Psoas muscle (tissue), 8 donors: ENCODE measurements around the gene PMEPA1. TPM values are rescaled to one million over a fixed set of nuclear protein-coding genes. Genes with fewer than 3 reads are reported as not detected.
A peak's percentile ranks its signal among the peaks of the same experiment; 100 is the strongest.

Source experiments
- ATAC-seq, 4 donors: fragments of 200-7000 bp; cut with Tn5 transposase; one replicate each; pipeline ENCODE4 v1.9.1; 2020; ENCODE audit warnings: moderate library complexity in 3 of 4, mild to moderate bottlenecking in 2 of 4
- DNase-seq, 2 donors: peaks; one replicate each; pipeline ENCODE4 v3.0.0-alpha.2; 2020
- H3K27ac ChIP-seq: fragments of 200-600 bp; one replicate; pipeline ENCODE4 v1.8.0; 2022
- H3K27me3 ChIP-seq, 3 donors: fragments of 200-600 bp in 1 of 3; one replicate each; pipeline versions ENCODE4 v1.6.1 to v1.8.0; 2013 to 2022; ENCODE audit warnings: low read length in 2 of 3, mild to moderate bottlenecking in 2 of 3, moderate library complexity in 1 of 3; ENCODE audit not compliant: insufficient read depth in 3 of 3
- H3K36me3 ChIP-seq, 2 donors: fragments of 200-600 bp in 1 of 2; one replicate each; pipeline versions ENCODE4 v1.6.1 to v1.8.0; 2013 to 2022; ENCODE audit warnings: low read depth in 1 of 2, mild to moderate bottlenecking in 1 of 2, moderate library complexity in 1 of 2; ENCODE audit not compliant: insufficient read depth in 1 of 2
- H3K4me1 ChIP-seq: fragments of 200-600 bp; one replicate; pipeline ENCODE4 v1.8.0; 2022
- H3K4me3 ChIP-seq: fragments of 200-600 bp; one replicate; pipeline ENCODE4 v1.8.0; 2022; ENCODE audit warnings: mild to moderate bottlenecking
- H3K9me3 ChIP-seq: fragments of 200-600 bp; one replicate; pipeline ENCODE4 v1.8.0; 2022
- WGBS, 3 donors: extraction: QIAGEN DNeasy Blood & Tissue Kit; methylation state at CpG; one replicate each; pipeline versions ENCODE4 v1.1.6 to v1.1.7; 2013; 5-methylcytosine and 5-hydroxymethylcytosine counted together
- intact Hi-C, 2 donors: fragments of 100-400 bp; cut with DNase I; formaldehyde crosslinking; loops; one replicate each; pipeline versions ENCODE4 v1.11.0 to v1.14.2; 2022
- polyA plus RNA-seq, 3 donors: library from polyadenylated mRNA; stranded (reverse); fragments of 200-250 nt; gene quantifications; one replicate each; pipeline ENCODE4 v1.2.3, GENCODE V29; 2013
- total RNA-seq, 4 donors: library from RNA; stranded (reverse); fragmentation: NEBNext Ultra II Directional in 2 of 4; extraction: Animal tissue kit (Norgen Biotek cat#: 25700) in 2 of 4; gene quantifications; one replicate each; pipeline versions ENCODE4 v1.2.1 to v1.2.4, GENCODE V29; 2021 to 2023
- TF ChIP-seq, protein P1 (sequence below): fragments of 200-600 bp; IDR thresholded peaks from one replicate; pipeline ENCODE4 v1.8.0; 2022; ENCODE audit warnings: antibody characterized with exemption
- donor health status: healthy with polysubstance abuse.
- donor health status: DM: no; HTN: no; CAD: no; lungs with moderate emphysema.
- donor health status: Bipolar disorder and iron deficiency.
- donor health status: healthy.
- donor health status: DM: yes; HTN: yes; CAD: no.
- donor health status: DM: no; HTN: no; CAD: no.
- donor health status: DM: no; HTN: no; CAD: no.
- donor health status: DM: yes; HTN: yes; CAD: no.

PMEPA1 gene
- total and polyA plus RNA-seq, 7 donors, result 8.9 to 34.0 (median 17.1) TPM

DNA sequence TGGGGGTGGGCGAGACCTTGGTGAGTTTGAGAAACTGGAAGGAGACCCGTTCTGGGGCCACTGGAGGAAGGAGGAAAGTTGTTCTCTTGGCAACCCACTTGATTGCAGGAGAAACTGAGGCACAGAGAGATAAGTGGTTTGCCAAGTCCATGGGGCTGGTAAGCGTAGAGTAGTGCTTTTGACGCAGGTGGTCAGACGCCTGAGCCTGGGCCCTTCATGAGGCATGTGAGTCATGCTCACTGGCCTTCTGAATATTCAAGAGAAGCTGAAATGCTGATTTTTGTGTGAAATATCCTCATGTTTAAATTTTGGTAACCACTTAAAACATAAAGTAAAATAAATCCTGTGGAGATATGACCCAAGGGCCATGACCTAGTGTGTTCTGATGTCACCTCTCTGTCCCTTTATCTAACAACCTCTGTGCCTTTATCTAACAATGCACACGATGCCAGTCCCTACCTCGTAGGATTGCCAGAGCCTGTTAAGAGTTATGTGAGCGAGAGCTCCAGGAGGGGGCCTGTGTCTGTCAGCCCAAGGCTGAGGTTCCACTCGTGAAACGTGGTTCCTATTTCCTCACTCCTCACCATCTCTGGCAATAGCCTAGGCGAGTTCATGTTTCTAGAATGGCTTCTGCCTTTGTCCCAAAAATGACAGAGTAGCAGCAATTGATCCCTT lies 32.8 kb upstream of the PMEPA1 start:
- H3K4me1 ChIP-seq, result peaks cover 3% of the 10 kb centered on the region
- H3K27me3 ChIP-seq, result no peaks in the 10 kb centered on the region
- ATAC-seq, result no peak
- intact Hi-C loops, result no loop called here
- no peaks in the 10 kb centered on the region for H3K9me3 ChIP-seq
- no peak overlapping the region for H3K4me3 ChIP-seq
- TF ChIP-seq, protein P1, sequence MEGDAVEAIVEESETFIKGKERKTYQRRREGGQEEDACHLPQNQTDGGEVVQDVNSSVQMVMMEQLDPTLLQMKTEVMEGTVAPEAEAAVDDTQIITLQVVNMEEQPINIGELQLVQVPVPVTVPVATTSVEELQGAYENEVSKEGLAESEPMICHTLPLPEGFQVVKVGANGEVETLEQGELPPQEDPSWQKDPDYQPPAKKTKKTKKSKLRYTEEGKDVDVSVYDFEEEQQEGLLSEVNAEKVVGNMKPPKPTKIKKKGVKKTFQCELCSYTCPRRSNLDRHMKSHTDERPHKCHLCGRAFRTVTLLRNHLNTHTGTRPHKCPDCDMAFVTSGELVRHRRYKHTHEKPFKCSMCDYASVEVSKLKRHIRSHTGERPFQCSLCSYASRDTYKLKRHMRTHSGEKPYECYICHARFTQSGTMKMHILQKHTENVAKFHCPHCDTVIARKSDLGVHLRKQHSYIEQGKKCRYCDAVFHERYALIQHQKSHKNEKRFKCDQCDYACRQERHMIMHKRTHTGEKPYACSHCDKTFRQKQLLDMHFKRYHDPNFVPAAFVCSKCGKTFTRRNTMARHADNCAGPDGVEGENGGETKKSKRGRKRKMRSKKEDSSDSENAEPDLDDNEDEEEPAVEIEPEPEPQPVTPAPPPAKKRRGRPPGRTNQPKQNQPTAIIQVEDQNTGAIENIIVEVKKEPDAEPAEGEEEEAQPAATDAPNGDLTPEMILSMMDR, result no peak
- H3K36me3 ChIP-seq, result no peaks in the 10 kb centered on the region
- DNase-seq, result no peak
- WGBS, 3 donors, result 75 to 87% (median 77%) methylated on average over 11 of the region's 11 CpGs
- H3K27ac ChIP-seq, result no peak overlapping the region

GRCh38 chr20:57738484-57738883 lies 28.7 kb upstream of the PMEPA1 start:
- TF ChIP-seq, protein P1, result no peak
- Histone ChIP-seq H3K4me1 (peaks cover 18% of the 10 kb centered on the region), H3K36me3 (no peaks in the 10 kb centered on the region), H3K9me3 (no peaks in the 10 kb centered on the region), H3K27me3 (no peaks in the 10 kb centered on the region), H3K4me3 (no peak overlapping the region), H3K27ac (no peak overlapping the region)
- DNase-seq, result peak in 1 of 2 donors; percentile 12
- ATAC-seq, result no peak
- 42 to 50% (median 43%) methylated on average over 2 of the region's 2 CpGs for WGBS, 3 donors
- intact Hi-C loops, result no loop called here

DNA sequence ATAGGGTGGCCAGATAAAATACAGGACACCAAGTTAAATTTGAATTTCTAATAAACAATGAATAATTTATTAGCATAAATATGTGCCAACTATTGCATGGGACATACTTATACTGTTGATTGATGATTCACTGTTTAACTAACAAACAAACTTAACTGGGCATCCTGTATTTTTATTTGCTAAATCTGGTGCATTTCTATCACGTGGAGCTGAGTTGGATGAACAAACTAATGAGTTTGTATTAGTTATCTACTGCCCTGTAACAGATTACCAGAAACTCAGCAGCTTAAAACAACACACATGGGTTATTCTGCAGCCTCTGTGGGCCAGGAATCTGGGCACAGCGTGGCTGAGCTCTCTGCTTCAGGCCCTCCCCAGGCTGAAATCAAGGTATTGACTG lies 28.2 kb upstream of the PMEPA1 start:
- TF ChIP-seq, protein P1, result no peak
- intact Hi-C loops, result no loop called here
- Histone ChIP-seq H3K4me1 (peaks cover 18% of the 10 kb centered on the region), H3K4me3 (no peak overlapping the region), H3K27me3 (no peaks in the 10 kb centered on the region), H3K9me3 (no peaks in the 10 kb centered on the region), H3K27ac (no peak overlapping the region), H3K36me3 (no peaks in the 10 kb centered on the region)
- DNase-seq (no peak), ATAC-seq (no peak)
- WGBS, 3 donors, result 93 to 96% (median 94%) methylated on average over 2 of the region's 2 CpGs

DNA sequence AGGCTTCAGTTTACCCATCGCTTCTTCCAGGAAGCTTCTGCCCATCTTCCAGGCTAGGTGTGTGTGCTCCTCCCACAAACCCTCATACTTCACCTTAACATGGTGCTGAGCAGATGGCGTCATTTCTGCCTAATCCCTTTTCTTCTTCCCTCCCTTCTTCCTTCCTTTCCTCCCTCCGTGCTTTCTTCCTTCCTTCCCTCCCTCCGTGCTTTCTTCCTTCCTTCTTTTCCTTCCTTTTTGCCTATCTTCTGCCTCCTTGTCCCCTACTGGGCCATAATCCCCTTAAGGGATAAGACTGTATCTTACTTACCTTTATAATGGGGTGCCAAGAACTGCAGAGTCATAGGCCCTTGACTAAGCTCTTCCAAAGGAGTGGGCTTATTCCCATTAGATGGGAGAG lies 27.5 kb upstream of the PMEPA1 start:
- Histone ChIP-seq H3K4me3 (peak overlapping the region; percentile 28), H3K27ac (no peak overlapping the region), H3K9me3 (no peaks in the 10 kb centered on the region), H3K27me3 (no peaks in the 10 kb centered on the region), H3K4me1 (peaks cover 18% of the 10 kb centered on the region), H3K36me3 (no peaks in the 10 kb centered on the region)
- no peak for ATAC-seq
- WGBS, 3 donors, result 46 to 53% (median 53%) methylated on average over 4 of the region's 4 CpGs
- TF ChIP-seq, protein P1, result no peak
- intact Hi-C loops, result no loop called here
- no peak for DNase-seq
